ENCODE measurements around the gene CEP70.

Gene CEP70

DNA sequence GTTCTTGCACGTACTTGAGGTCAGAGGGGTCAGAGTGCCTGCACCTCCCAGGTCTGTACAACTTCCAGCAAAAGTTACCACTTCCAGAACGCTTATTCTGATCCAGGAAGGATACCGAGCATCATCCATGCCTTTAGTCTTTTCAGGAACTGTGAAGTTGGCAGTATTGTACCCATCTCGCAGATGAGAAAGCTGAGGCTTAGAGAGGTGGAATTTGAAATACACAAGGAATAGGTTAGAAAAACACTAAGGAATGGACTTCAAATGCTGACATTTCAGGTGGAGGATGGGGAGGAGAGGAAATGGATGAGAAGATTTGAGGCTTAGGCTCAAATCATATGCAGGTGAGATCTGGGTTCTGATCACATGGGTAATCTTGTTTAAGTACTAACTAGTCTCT lies 148.4 kb downstream of the CEP70 start:
- Histone ChIP-seq H2AFZ (ENCODE audit: insufficient read depth, low read length, poor library complexity) (no peak overlapping the region), H3K27me3 (ENCODE audit: insufficient read depth, low read length) (no peaks in the 10 kb centered on the region), H3K23ac (ENCODE audit: low read length) (no peak overlapping the region)

DNA sequence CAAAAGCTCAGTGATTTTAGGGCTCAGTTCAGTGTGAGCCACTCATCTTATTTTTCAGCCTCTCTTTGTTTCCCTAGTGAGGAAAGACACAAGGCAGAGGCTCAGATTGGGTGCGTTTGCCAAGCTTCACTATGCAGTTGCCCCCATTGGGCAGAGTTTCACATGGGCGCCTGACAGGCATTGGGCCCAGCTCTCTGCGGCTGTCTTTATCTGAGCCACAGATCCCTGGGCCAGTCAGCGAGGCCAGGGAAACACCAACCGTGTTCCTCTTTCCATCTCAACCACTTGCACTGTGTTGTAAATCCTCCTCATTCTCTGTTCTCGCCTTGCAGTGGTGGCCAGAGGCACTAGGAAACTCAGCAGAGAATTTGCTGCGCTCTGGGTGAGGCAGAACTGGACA lies 148.8 kb downstream of the CEP70 start:
- Histone ChIP-seq H3K9ac (ENCODE audit: low read length) (no peak overlapping the region), H4K8ac (ENCODE audit: low read depth, low read length) (peak overlapping the region; percentile 10), H3K36me3 (ENCODE audit: control insufficient read depth in 1 of 2, insufficient read depth in 2 of 2, low read length in 2 of 2) (no peaks in the 10 kb centered on the region), H3K4me3 (ENCODE audit: low read depth, low read length) (no peak overlapping the region), H2AK5ac (ENCODE audit: low read length) (peak overlapping the region; percentile 39), H3K27ac (ENCODE audit: low read depth, low read length) (peak overlapping the region; percentile 85), H2BK5ac (ENCODE audit: low read depth, low read length, poor library complexity) (peak overlapping the region; percentile 80), H2BK12ac (ENCODE audit: low read length) (peak overlapping the region; percentile 19), H2AFZ (ENCODE audit: insufficient read depth, low read length, poor library complexity) (no peak overlapping the region), H3K79me1 (ENCODE audit: low read length) (peaks cover 20% of the 10 kb centered on the region), H3K79me2 (ENCODE audit: control insufficient read depth, insufficient read depth, low read length, poor library complexity) (peaks cover 4% of the 10 kb centered on the region), H3K27me3 (ENCODE audit: insufficient read depth, low read length) (no peaks in the 10 kb centered on the region), H2BK120ac (ENCODE audit: insufficient read depth, low read length, poor library complexity) (peak overlapping the region; percentile 50), H3K23ac (ENCODE audit: low read length) (no peak overlapping the region), H3K9me3 (ENCODE audit: insufficient read depth, low read depth, low read length) (peaks cover 2% of the 10 kb centered on the region), H3K4me2 (ENCODE audit: low read length) (no peak overlapping the region), H3K18ac (ENCODE audit: low read length) (peak overlapping the region; percentile 67), H4K91ac (ENCODE audit: low read depth, low read length) (peak overlapping the region; percentile 52), H3K4ac (ENCODE audit: low read depth, low read length) (peak overlapping the region; percentile 42), H3K4me1 (ENCODE audit: control insufficient read depth in 1 of 2, insufficient read depth in 2 of 2, low read length in 2 of 2) (peaks cover 34 to 37% of the 10 kb centered on the region in 2 experiments), H4K12ac (ENCODE audit: low read depth, low read length) (no peak overlapping the region), H3K14ac (ENCODE audit: low read length) (peak overlapping the region; percentile 56)
- WGBS (ENCODE audit: extremely low coverage, insufficient coverage, insufficient read length): no CpG with 5 or more reads among the region's 7 CpGs
- DNase-seq: no peak

More for the DNA sequence above, 148.4 kb downstream of the CEP70 start:
- WGBS (ENCODE audit: extremely low coverage, insufficient coverage, insufficient read length): no CpG with 5 or more reads among the region's 4 CpGs
- no peak overlapping the region for H2BK5ac ChIP-seq (ENCODE audit: low read depth, low read length, poor library complexity)
- H4K91ac ChIP-seq (ENCODE audit: low read depth, low read length): peak overlapping the region; percentile 52
- peaks cover 31 to 34% of the 10 kb centered on the region in 2 experiments for H3K4me1 ChIP-seq (ENCODE audit: control insufficient read depth in 1 of 2, insufficient read depth in 2 of 2, low read length in 2 of 2)
- H3K79me2 ChIP-seq (ENCODE audit: control insufficient read depth, insufficient read depth, low read length, poor library complexity): peaks cover 4% of the 10 kb centered on the region
- H3K4me2 ChIP-seq (ENCODE audit: low read length): no peak overlapping the region
- peak overlapping the region; percentile 3 for H3K18ac ChIP-seq (ENCODE audit: low read length)
- no peak overlapping the region for H3K4ac ChIP-seq (ENCODE audit: low read depth, low read length)
- H2BK120ac ChIP-seq (ENCODE audit: insufficient read depth, low read length, poor library complexity): no peak overlapping the region
- no peaks in the 10 kb centered on the region for H3K36me3 ChIP-seq (ENCODE audit: control insufficient read depth in 1 of 2, insufficient read depth in 2 of 2, low read length in 2 of 2)
- H3K79me1 ChIP-seq (ENCODE audit: low read length): peaks cover 20% of the 10 kb centered on the region
- no peak overlapping the region for H4K8ac ChIP-seq (ENCODE audit: low read depth, low read length)
- peak overlapping the region; percentile 6 for H2BK12ac ChIP-seq (ENCODE audit: low read length)
- peaks cover 2% of the 10 kb centered on the region for H3K9me3 ChIP-seq (ENCODE audit: insufficient read depth, low read depth, low read length)
- no peak overlapping the region for H2AK5ac ChIP-seq (ENCODE audit: low read length)
- no peak overlapping the region for H3K9ac ChIP-seq (ENCODE audit: low read length)
- no peak for DNase-seq
- H4K12ac ChIP-seq (ENCODE audit: low read depth, low read length): no peak overlapping the region
- no peak overlapping the region for H3K27ac ChIP-seq (ENCODE audit: low read depth, low read length)
- no peak overlapping the region for H3K14ac ChIP-seq (ENCODE audit: low read length)
- H3K4me3 ChIP-seq (ENCODE audit: low read depth, low read length): no peak overlapping the region

Data from trophoblast cell (in vitro differentiated cells and primary cell).